ENCODE data around the gene MVB12B.

- no peak for TF ChIP-seq CTCF (IDR thresholded peaks at IDR 0.05)
- TF ChIP-seq POLR2A (IDR thresholded peaks at IDR 0.05) = no peak
These were observed 36.6 kb downstream of the MVB12B start for GRCh38 chr9:126363250-126363649.

All from vagina (tissue), 2 donors.